H1 (cell line): Measurements from ENCODE around the gene PRDX2. TPM values are rescaled to one million over a fixed set of nuclear protein-coding genes. Genes with fewer than 3 reads are reported as not detected.

Experiments used
- CREB1 ChIP-seq: IDR thresholded peaks from 2 replicates; pipeline ENCODE4 v1.6.1; 2012; ENCODE audit warnings: inconsistent platforms
- CTCF ChIP-seq, 3 experiments: IDR thresholded peaks; 1 replicate in 2 of 3; 2 replicates in 1 of 3; pipeline versions ENCODE4 v1.5.1 to v1.6.1; 2011; ENCODE audit warnings: low read length in 3 of 3, mild to moderate bottlenecking in 3 of 3, inconsistent platforms in 2 of 3, low read depth in 1 of 3, moderate library complexity in 1 of 3; ENCODE audit not compliant: insufficient read depth in 1 of 3; ENCODE audit errors: control extremely low read depth in 1 of 3
- GABPA ChIP-seq: IDR thresholded peaks from 2 replicates; pipeline ENCODE4 v1.6.1; 2011; ENCODE audit warnings: mild to moderate bottlenecking, low read length, moderate library complexity, borderline replicate concordance; ENCODE audit not compliant: insufficient read depth
- JUND ChIP-seq: IDR thresholded peaks from 2 replicates; pipeline ENCODE4 v1.6.1; 2011; ENCODE audit warnings: mild to moderate bottlenecking, improper control_type of control experiment, low read length
- KDM4A ChIP-seq: IDR thresholded peaks from one replicate; pipeline ENCODE4 v1.7.1; 2012; ENCODE audit warnings: low read depth, mild to moderate bottlenecking, moderate library complexity, low read length, inconsistent platforms; ENCODE audit not compliant: severe bottlenecking
- MAX ChIP-seq: IDR thresholded peaks from 2 replicates; pipeline ENCODE4 v1.6.1; 2012; ENCODE audit warnings: inconsistent platforms
- NRF1 ChIP-seq: IDR thresholded peaks from 2 replicates; pipeline ENCODE4 v1.6.1; 2011; ENCODE audit warnings: mild to moderate bottlenecking, low read depth, low read length, improper control_type of control experiment
- PHF8 ChIP-seq: fragments of 200-600 bp; sonication (generic); conservative IDR thresholded peaks from 2 replicates; pipeline ENCODE4 v1.7.1; 2012; ENCODE audit warnings: low read depth, mild to moderate bottlenecking, inconsistent platforms, low read length, moderate library complexity
- POLR2AphosphoS5 ChIP-seq: IDR thresholded peaks from 2 replicates; pipeline ENCODE4 v1.6.1; 2011; ENCODE audit warnings: low read depth, low read length
- RBBP5 ChIP-seq: IDR thresholded peaks from 2 replicates; pipeline ENCODE4 v1.7.1; 2012; ENCODE audit warnings: low read depth, mild to moderate bottlenecking, inconsistent platforms, low read length, moderate library complexity, borderline replicate concordance
- SAP30 ChIP-seq: fragments of 300-600 bp; sonication (generic); IDR thresholded peaks from 2 replicates; pipeline ENCODE4 v1.7.1; 2012; ENCODE audit warnings: low read length, moderate library complexity, mild to moderate bottlenecking, inconsistent platforms; ENCODE audit not compliant: insufficient read depth, insufficient replicate concordance
- SP1 ChIP-seq: IDR thresholded peaks from 2 replicates; pipeline ENCODE4 v1.6.1; 2011; ENCODE audit warnings: low read depth, low read length
- TAF1 ChIP-seq: IDR thresholded peaks from 2 replicates; pipeline ENCODE4 v1.6.1; 2011; ENCODE audit warnings: mild to moderate bottlenecking, low read depth, low read length
- TAF7 ChIP-seq: optimal IDR thresholded peaks from 2 replicates; pipeline ENCODE3; 2011; ENCODE audit warnings: low read depth, mild to moderate bottlenecking, inconsistent platforms, low read length, moderate library complexity, borderline replicate concordance
- TCF12 ChIP-seq: IDR thresholded peaks from 2 replicates; pipeline ENCODE4 v1.6.1; 2011; ENCODE audit warnings: low read depth, mild to moderate bottlenecking, low read length
- TEAD4 ChIP-seq: IDR thresholded peaks from 2 replicates; pipeline ENCODE4 v1.6.1; 2012; ENCODE audit warnings: low read depth, low read length, inconsistent platforms, mixed read lengths
- YY1 ChIP-seq: IDR thresholded peaks from 2 replicates; pipeline ENCODE4 v1.6.1; 2011; ENCODE audit warnings: low read depth, mild to moderate bottlenecking, low read length
- polyA plus RNA-seq, 7 experiments: library from polyadenylated mRNA; depleted of rRNA in 3 of 7; stranded (reverse) in 5 of 7; unstranded in 2 of 7; fragments of >200 nt in 5 of 7; fragments of 200-250 nt in 2 of 7; gene quantifications; 1 replicate in 5 of 7; 2 replicates in 1 of 7; 4 replicates in 1 of 7; pipeline versions ENCODE4 v1.2.1 to v1.2.3, GENCODE V29; 2011 to 2013; ENCODE audit warnings: missing spikeins in 2 of 7, mixed read lengths in 2 of 7
- total RNA-seq: library from RNA; stranded (reverse); fragmentation: NEBNext Ultra II Directional; extraction: Animal tissue kit (Norgen Biotek cat#: 25700); gene quantifications from 2 replicates; pipeline ENCODE4 v1.2.1, GENCODE V29; 2021

The PRDX2 gene
- total and polyA plus RNA-seq, 2 of the 8 experiments (the other 6 are each of a cell fraction or from before 2014, with no cell fraction given), result 380 to 748 TPM

- TF ChIP-seq TAF1, result 0 out of 2 replicates have a peak, but pooled peaks have one; percentile 46
- no peak for TF ChIP-seq NRF1
- TF ChIP-seq CTCF (IDR thresholded peaks at IDR 0.05; ENCODE audit: control extremely low read depth in 1 of 3, insufficient read depth in 1 of 3, low read depth in 1 of 3, low read length in 3 of 3), result peak in 1 of 3 experiments; percentile 7; a peak in 1 of 4 replicates
- TF ChIP-seq YY1, result peak; percentile 32; the same call in 1 of the 2 replicates
- peak; percentile 56 for TF ChIP-seq CREB1
- TF ChIP-seq RBBP5, result 0 out of 2 replicates have a peak, but pooled peaks have one; percentile 53
- no peak for TF ChIP-seq SP1
- peak; percentile 82 for TF ChIP-seq TAF7
- TF ChIP-seq MAX, result peak; percentile 92
- TF ChIP-seq GABPA, result peak; percentile 82; the same call in 1 of the 2 replicates
- TF ChIP-seq POLR2AphosphoS5, result peak; percentile 89; the same call in 1 of the 2 replicates
- TF ChIP-seq TEAD4, result no peak
- TF ChIP-seq PHF8, result 0 out of 2 replicates have a peak, but pooled peaks have one; percentile 22
- TF ChIP-seq KDM4A, result peak; percentile 83
- peak; percentile 51 for TF ChIP-seq SAP30
- TF ChIP-seq TCF12, result 0 out of 2 replicates have a peak, but pooled peaks have one; percentile 51
- no peak for TF ChIP-seq JUND
Observed at GRCh38 chr19:12792051-12792852, 9.3 kb downstream of the PRDX2 start (continued).
